Amniotic epithelial cell (primary cell): ENCODE measurements around the gene IGLL5.

Experiments used
- DNase-seq: peaks from one replicate; pipeline ENCODE4 v3.0.0-alpha.2; 2010; ENCODE audit warnings: low read depth

The IGLL5 gene

GRCh38 chr22:22863001-22863400 lies 24.6 kb upstream of the IGLL5 start:
- DNase-seq, result no peak

- DNase-seq, result no peak
Measured at GRCh38 chr22:22865311-22866072, 22.1 kb upstream of the IGLL5 start.

DNA sequence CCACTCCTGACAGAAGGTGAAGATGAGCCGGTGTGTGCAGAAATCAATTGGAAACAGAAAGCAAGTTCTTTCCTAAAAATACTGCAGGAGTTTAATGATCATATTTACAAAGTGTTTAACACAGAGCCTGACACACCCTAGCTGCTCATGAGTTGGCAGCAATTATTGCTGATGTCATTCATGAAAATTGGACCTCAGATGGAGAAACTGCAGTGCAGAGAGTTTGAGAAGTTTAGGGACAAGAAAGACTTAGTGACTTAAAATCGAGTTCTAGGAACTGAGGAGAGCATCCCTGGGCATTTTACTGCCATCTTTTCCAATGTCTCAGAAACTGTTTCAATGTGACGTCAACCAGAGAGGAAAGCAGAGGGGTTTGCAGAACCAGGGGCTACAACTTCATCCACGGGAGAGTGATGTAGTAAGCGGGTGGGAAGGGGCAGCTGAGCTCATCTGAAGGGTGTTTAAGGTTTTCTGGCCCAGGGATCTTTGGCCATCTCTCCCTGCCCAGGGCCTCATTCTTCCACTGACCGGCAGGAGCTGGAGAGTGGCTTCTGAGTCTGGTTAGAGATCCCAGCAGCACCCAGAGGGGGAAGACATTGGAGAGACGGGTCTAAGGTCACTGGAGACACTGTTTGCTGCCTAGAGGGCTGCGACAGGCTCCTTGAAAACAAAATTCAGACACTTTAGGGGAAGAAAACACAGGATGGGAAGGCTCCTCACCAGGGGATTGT lies 21.1 kb upstream of the IGLL5 start:
- DNase-seq, result no peak

GRCh38 chr22:22867996-22868715 lies 19.5 kb upstream of the IGLL5 start:
- DNase-seq, result no peak

DNA sequence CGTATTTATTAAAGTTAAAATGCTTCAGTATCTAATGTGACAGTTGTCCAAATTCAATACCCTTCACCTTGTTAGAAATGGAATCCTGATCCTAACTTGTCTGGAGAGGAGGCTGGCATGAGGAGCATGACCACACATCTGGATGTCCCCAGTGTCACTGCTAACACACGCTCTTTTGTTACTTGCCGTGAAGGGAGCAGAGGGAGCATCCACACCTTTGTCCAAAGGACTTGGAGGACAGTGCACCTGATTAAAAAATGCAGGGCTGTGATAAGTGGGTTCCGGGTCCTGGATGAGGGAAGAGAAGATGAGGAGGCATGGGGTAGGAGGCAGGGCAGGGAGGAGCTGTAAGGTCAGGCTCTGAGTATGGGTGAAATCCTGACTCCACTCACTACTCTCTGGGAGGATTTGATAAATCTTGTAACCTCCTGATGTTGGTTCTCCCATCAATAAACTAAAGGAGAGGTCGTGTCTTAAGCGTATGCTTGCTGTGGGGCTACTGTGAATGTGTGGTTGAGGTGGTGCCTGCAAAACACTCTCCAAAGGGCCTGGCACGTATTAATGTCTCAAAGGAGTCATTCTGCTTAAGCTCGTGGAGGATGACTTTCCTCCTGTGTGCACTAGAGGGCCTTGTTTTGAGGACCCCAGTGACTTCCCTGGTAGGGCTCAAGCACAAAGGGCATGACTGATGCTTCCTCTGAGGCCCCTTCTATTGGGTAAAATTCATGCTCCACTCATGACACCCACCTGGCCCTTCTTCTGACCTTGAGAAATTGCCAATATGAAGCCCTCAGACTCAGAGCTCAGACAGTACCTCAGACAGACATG lies 16.8 kb upstream of the IGLL5 start:
- DNase-seq, result no peak

- no peak for DNase-seq
Measured at GRCh38 chr22:22871536-22872278, 15.9 kb upstream of the IGLL5 start.

- no peak for DNase-seq
Measured at GRCh38 chr22:22872722-22873708, 14.6 kb upstream of the IGLL5 start.

DNA sequence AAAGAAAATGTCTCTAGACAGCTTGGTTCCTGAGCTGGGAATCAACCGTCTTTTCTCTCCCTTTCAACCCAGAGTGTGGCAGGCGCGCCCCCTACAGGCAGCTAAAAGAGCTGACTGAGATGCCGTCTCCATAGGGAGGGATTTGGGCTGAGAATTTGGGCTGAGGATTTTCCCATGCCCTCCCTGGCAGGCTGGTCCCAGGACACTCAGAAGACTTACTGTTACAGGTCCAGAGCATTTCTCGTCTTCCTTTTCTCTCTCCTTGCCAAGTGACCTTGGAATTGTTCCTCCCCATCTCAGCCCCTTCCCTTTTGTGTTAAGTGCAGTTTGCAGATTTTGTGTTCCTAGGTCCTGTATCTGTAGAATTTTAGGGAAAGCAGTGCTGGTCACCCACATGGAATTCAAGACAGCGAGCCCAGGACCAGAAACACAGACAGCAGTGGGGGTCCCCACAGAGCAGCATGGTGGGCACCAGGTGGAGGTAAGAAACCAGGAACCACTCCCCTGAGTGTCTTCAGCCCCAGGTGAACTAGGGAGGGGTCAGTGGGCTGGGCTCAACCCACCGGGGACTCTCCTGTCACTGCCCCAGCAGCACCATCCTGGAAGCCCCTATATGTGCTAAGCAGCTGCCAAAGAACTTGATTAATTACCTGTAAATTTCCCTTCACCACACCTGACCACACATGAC lies 9.9 kb upstream of the IGLL5 start:
- DNase-seq, result peak; percentile 31

GRCh38 chr22:22878211-22878570 lies 9.4 kb upstream of the IGLL5 start:
- DNase-seq, result no peak

DNA sequence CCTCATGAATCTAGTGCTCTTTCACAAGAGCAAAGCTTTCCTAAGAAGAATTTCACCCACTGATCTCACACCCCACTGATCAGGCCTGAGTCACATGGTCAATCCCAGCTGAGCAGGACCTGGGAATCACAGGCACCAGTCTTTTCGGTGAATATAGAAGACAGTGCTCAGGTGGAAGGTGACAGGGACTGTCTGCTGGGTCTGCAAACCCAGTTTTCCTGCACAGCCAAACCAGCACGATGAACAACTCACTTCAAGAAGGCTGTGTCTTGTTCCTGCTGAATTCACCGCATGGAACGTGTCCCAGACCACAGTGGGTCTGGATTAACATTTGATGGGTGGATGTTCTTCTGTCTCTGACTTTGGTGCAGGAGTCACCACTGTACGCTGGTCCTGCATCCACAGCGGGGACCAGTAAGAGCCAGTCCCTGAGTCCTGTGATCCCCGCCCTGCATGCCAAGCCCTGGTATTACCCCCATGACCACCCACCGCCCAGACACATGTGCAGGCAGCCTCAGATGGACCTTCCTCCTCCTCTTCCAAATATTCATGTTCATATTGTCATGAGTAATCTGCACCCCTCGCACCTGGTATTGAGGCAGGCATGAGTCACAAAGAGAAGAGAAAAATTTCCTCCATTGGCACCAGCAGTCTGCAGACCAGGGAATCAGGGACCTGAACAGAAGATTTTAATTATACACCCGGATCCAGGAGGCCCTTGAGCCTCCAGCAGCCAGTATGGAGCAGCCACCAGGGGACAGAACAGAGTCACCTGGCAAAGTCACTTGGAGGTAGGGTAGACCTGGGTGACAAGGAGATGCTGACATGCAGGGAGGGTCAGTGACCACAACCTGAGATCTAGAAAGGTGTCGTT lies 8.6 kb upstream of the IGLL5 start:
- no peak for DNase-seq

- DNase-seq, result no peak
Measured at GRCh38 chr22:22879675-22880155, 7.9 kb upstream of the IGLL5 start.

- DNase-seq, result no peak
Measured at GRCh38 chr22:22880645-22881044, 7.0 kb upstream of the IGLL5 start.

DNA sequence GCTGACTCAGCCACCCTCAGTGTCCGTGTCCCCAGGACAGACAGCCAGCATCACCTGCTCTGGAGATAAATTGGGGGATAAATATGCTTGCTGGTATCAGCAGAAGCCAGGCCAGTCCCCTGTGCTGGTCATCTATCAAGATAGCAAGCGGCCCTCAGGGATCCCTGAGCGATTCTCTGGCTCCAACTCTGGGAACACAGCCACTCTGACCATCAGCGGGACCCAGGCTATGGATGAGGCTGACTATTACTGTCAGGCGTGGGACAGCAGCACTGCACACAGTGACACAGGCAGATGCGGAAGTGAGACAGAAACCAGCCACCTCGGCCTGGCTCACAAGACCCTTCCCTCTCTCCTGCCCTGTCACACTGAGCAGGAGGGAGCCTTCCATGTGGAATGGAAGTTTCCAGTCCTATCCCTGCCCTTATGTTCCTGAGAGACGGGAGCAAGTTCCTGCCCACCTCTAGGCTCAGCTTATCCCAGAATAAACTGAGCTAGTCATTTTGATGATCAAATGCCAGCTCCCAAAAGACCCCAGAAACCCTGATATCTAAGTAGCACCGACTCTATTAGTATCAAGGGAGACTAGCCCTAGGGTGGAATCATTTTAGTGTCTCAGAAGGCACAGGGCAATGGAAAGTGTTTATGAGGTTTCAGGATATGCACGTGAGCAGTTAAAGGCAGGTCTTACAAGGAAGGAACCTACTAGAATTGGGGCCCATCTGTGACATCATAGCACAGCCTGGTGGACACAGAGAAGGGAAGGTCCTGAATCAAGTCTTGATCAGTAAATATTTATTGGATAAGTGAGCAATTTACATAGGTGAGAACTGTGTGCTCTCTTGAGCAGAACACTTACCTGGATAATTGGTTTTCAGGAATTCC lies 6.3 kb upstream of the IGLL5 start:
- no peak for DNase-seq

GRCh38 chr22:22882033-22882717 lies 5.4 kb upstream of the IGLL5 start:
- DNase-seq, result no peak

DNA sequence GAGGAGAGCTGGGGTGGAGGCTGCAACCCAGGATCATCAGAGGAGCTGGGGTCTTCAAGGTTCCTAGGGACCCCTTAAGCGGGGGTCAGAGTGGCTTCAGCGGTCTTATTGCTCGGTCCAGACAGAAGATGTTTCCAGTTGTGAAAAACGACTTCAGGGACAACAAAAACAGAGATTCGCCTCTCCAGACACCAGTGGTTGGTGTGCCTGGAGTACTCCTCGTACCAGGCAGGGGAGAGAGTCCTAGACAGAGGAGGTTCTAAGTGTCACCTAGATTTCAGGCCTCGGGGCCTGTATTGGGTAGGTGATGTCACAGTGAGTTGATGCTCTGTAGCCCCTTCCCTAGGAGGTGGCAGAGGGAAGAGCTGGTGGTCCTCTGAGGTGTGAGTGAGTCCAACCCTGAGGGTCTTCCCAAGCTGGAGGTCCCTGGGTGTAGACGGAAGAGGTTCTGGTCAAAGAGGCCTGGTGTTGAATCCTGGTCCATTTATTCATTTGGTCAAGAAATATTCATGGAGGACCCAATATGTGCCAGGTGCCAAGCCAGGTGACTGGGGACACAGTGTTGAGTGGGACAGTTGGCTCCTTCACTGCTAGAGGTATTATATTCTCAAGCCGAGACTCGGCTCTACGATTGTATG lies 4.4 kb upstream of the IGLL5 start:
- DNase-seq, result no peak
